Esophagus muscularis mucosa (tissue), 4 donors: ENCODE results near the gene KRTAP12-3. TPM values are rescaled to one million over a fixed set of nuclear protein-coding genes. Genes with fewer than 3 reads are reported as not detected.

Source experiments
- DNase-seq: peaks from one replicate; pipeline ENCODE4 v3.0.0-alpha.2; 2017; ENCODE audit errors: extremely low spot score
- H3K27ac ChIP-seq, 4 donors: fragments of 200-600 bp; sonication (generic); replicated peaks in 1 of 4; 1 replicate in 3 of 4; 2 replicates in 1 of 4; pipeline ENCODE4 v1.5.1; 2016 to 2019; ENCODE audit warnings: mild to moderate bottlenecking in 1 of 4
- H3K27me3 ChIP-seq, 4 donors: fragments of 200-600 bp; sonication (generic); one replicate each; pipeline versions ENCODE4 v1.5.1 to v1.6.0; 2016 to 2019
- H3K36me3 ChIP-seq, 4 donors: fragments of 200-600 bp; sonication (generic); one replicate each; pipeline ENCODE4 v1.5.1; 2016 to 2019
- H3K4me1 ChIP-seq, 4 donors: fragments of 200-600 bp; sonication (generic); one replicate each; pipeline ENCODE4 v1.5.1; 2016 to 2019
- H3K4me3 ChIP-seq, 4 donors: fragments of 200-600 bp; sonication (generic); 1 replicate in 2 of 4; 2 replicates in 2 of 4; pipeline ENCODE4 v1.5.1; 2016 to 2019; ENCODE audit warnings: mild to moderate bottlenecking in 4 of 4, moderate library complexity in 1 of 4
- H3K9me3 ChIP-seq, 4 donors: fragments of 200-600 bp; sonication (generic); 1 replicate in 3 of 4; 2 replicates in 1 of 4; pipeline ENCODE4 v1.5.1; 2016 to 2019
- CTCF ChIP-seq, 3 experiments: fragments of 200-600 bp in 2 of 3; fragments of 450-650 bp in 1 of 3; sonication (generic) in 2 of 3; IDR thresholded peaks; one replicate each; pipeline ENCODE4 v1.5.1; 2017 to 2019; ENCODE audit warnings: antibody characterized with exemption in 3 of 3, mild to moderate bottlenecking in 2 of 3, moderate library complexity in 1 of 3
- EP300 ChIP-seq: sonication (generic); formaldehyde crosslinking; IDR thresholded peaks from one replicate; pipeline ENCODE4 v1.6.1; 2017; ENCODE audit warnings: antibody characterized with exemption
- POLR2A ChIP-seq: fragments of 450-650 bp; IDR thresholded peaks from one replicate; pipeline ENCODE4 v1.6.1; 2017; ENCODE audit warnings: antibody characterized with exemption, moderate library complexity, mild to moderate bottlenecking, low read depth
- POLR2AphosphoS5 ChIP-seq, 2 donors: sonication (generic); formaldehyde crosslinking; IDR thresholded peaks; one replicate each; pipeline ENCODE4 v1.6.1; 2017; ENCODE audit warnings: antibody characterized with exemption in 2 of 2
- WGBS: methylation state at CpG from one replicate; pipeline ENCODE4 v1.1.5; 2018; 5-methylcytosine and 5-hydroxymethylcytosine counted together
- intact Hi-C: fragments of 100-400 bp; cut with DNase I; formaldehyde crosslinking; loops from one replicate; pipeline ENCODE4 v1.15.1; 2023
- total RNA-seq, 4 donors: library from RNA; depleted of rRNA; stranded (reverse); fragments of >200 nt; gene quantifications; one replicate each; pipeline versions ENCODE4 v1.1.0 to v1.2.1, GENCODE V29; 2016

KRTAP12-3 gene
- total RNA-seq, 4 donors from 2014 or later = not detected

GRCh38 chr21:44647222-44647552, 10.5 kb upstream of the KRTAP12-3 start:
- Histone ChIP-seq H3K4me3 (no peak overlapping the region), H3K4me1 (no peaks in the 10 kb centered on the region), H3K27me3 (peaks cover 0 to 55% (median 0%) of the 10 kb centered on the region in 4 donors), H3K9me3 (peaks cover 0 to 21% (median 9%) of the 10 kb centered on the region in 4 donors), H3K27ac (no peak overlapping the region), H3K36me3 (no peaks in the 10 kb centered on the region)
- TF ChIP-seq POLR2AphosphoS5 (IDR thresholded peaks at IDR 0.05) (no peak), CTCF (IDR thresholded peaks at IDR 0.05) (no peak), EP300 (no peak), POLR2A (no peak)
- intact Hi-C loops = no loop called here
- peak; percentile 68 for DNase-seq
- 48% methylated on average over 5 of the region's 8 CpGs for whole genome bisulfite sequencing

- Histone ChIP-seq H3K27me3 (peaks cover 0 to 58% (median 0%) of the 10 kb centered on the region in 4 donors), H3K4me3 (no peak overlapping the region), H3K9me3 (peaks cover 0 to 18% (median 7%) of the 10 kb centered on the region in 4 donors), H3K4me1 (no peaks in the 10 kb centered on the region), H3K27ac (no peak overlapping the region), H3K36me3 (no peaks in the 10 kb centered on the region)
- TF ChIP-seq EP300 = no peak
- TF ChIP-seq POLR2A = no peak
- TF ChIP-seq POLR2AphosphoS5 (IDR thresholded peaks at IDR 0.05) = no peak
- TF ChIP-seq CTCF (IDR thresholded peaks at IDR 0.05) = no peak
- DNase-seq = peak; percentile 84
- intact Hi-C loops = no loop called here
- WGBS = 73% methylated on average over 27 of the region's 33 CpGs
These were observed 9.0 kb upstream of the KRTAP12-3 start for GRCh38 chr21:44648557-44649311.

- Histone ChIP-seq H3K36me3 (no peaks in the 10 kb centered on the region), H3K27me3 (peaks cover 0 to 67% (median 0%) of the 10 kb centered on the region in 4 donors), H3K9me3 (peaks cover 0 to 9% (median 4%) of the 10 kb centered on the region in 4 donors), H3K4me1 (no peaks in the 10 kb centered on the region), H3K4me3 (no peak overlapping the region), H3K27ac (no peak overlapping the region)
- DNase-seq = peak; percentile 60
- TF ChIP-seq CTCF (IDR thresholded peaks at IDR 0.05) (no peak), POLR2AphosphoS5 (IDR thresholded peaks at IDR 0.05) (no peak), EP300 (no peak), POLR2A (no peak)
- 87% methylated on average over 12 of the region's 18 CpGs for WGBS
- intact Hi-C loops = no loop called here
These were observed 8.1 kb upstream of the KRTAP12-3 start for GRCh38 chr21:44649521-44650100.

GRCh38 chr21:44650265-44650972, 7.3 kb upstream of the KRTAP12-3 start:
- Histone ChIP-seq H3K36me3 (no peaks in the 10 kb centered on the region), H3K27ac (no peak overlapping the region), H3K27me3 (peaks cover 0 to 70% (median 0%) of the 10 kb centered on the region in 4 donors), H3K4me3 (no peak overlapping the region), H3K4me1 (no peaks in the 10 kb centered on the region), H3K9me3 (peaks cover 0 to 1% (median under 1%) of the 10 kb centered on the region in 4 donors)
- DNase-seq = peak; percentile 91
- intact Hi-C loops = no loop called here
- 91% methylated on average over 20 of the region's 20 CpGs for WGBS
- TF ChIP-seq EP300 (no peak), POLR2AphosphoS5 (IDR thresholded peaks at IDR 0.05) (no peak), CTCF (IDR thresholded peaks at IDR 0.05) (no peak), POLR2A (no peak)
